ENCODE data around the gene C14orf119.

Gene C14orf119

DNA sequence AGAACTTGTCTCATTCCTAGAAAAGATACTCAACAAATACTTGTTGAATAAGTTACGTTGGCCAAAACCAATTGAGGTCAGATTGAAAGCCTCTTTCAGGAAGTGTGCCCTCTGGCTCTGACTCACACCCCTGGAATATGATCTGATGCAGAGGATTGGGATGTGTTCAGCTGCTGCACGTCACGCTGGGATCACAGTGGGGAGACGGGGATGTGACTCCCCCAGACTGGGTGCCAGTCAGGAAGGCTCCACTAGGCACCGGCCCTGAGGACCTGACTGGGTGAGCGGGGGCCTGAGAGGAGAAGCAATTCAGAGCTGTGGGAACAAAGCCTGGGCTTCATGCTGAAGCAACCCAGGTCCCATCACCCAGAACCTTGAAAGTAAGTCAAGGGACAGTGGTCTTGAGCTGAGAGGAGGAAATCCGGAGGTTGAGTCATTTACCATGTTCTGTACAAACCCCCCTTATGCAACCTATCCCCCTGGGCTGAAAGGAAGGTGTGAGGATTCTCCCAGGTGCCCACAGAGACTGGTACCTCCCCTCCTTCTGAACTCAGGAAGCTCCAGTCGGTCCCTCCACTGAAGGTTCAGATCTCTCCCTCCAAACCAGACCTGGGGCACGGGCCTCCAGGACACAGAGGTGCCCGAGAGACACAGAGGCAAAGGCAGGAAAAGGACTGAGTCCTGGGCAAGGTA lies 19.9 kb downstream of the C14orf119 start:
- DNase-seq (no peak), ATAC-seq (replicated peaks) (peak in 1 of 2 donors; percentile 31)
- Mint-ChIP-seq H3K27me3 (peaks cover 11 to 19% of the 10 kb centered on the region in 2 donors), H3K4me1 (peaks cover 11 to 18% of the 10 kb centered on the region in 2 donors), H3K27ac (no peak overlapping the region), H3K9me3 (no peaks in the 10 kb centered on the region), H3K36me3 (no peaks in the 10 kb centered on the region), H3K4me3 (no peak overlapping the region)

DNA sequence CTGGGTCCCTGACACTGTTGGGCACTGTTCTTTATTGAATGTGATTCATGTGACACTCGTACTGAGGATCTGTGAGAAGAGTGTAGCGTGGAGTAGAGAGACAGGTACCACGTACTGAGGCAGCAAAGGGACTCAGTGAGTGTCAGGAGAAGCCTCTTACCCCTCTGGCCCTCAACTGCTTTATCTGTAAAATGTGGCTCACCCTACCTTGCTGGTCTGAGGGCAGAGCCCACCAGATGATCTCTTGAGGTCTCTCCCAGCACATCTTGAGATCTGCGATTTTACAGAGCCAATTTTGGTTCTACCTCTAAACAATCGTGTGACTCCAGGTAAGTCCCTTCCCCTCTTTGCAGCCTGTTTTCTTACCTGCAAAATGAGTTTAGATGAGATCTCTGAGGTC lies 20.6 kb downstream of the C14orf119 start:
- peaks cover 18 to 25% of the 10 kb centered on the region in 2 donors for H3K4me1 Mint-ChIP-seq

DNA sequence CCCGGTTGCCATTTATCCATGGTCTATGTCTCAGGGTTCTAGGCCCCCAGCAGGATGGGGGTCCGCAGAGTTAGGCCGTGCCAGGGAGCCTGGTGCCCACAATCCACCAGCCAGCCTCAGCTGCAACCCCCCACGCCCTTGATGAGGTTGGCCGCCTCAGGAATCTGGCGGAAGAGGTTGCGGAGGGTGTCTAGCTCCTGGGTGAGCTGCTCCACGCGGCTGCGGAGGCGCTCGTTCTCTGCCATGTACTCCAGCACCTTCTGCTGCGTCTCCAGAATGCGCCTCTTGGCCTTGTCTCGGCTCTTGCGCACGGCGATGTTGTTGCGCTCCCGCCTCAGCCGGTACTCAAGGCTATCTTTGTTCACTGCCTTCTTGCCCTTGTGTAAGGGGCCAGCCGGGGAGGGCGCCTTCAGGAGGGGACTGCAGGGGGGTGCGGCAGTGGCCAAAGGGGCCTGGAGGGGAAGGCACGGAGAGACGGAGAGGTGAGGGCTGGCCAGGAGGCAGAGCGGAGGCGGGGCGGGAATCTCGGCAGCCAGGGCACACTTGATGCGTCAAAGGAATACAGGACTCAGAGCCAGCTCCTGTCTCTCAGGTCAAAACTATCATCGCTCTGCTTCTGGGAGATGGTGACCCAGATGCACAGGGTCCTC lies 22.2 kb downstream of the C14orf119 start:
- peak overlapping the region; percentile 27 for H3K27ac Mint-ChIP-seq
- peaks cover 11 to 19% of the 10 kb centered on the region in 2 donors for H3K27me3 Mint-ChIP-seq
- peaks cover 27 to 33% of the 10 kb centered on the region in 2 donors for H3K4me1 Mint-ChIP-seq
- H3K9me3 Mint-ChIP-seq, result no peaks in the 10 kb centered on the region
- no peaks in the 10 kb centered on the region for H3K36me3 Mint-ChIP-seq
- no peak for DNase-seq
- no peak overlapping the region for H3K4me3 Mint-ChIP-seq
- no peak for ATAC-seq (replicated peaks)

More for the DNA sequence above, 20.6 kb downstream of the C14orf119 start:
- DNase-seq (no peak), ATAC-seq (replicated peaks) (no peak)
- Mint-ChIP-seq H3K9me3 (no peaks in the 10 kb centered on the region), H3K4me3 (no peak overlapping the region), H3K27ac (no peak overlapping the region), H3K36me3 (no peaks in the 10 kb centered on the region), H3K27me3 (peaks cover 11 to 19% of the 10 kb centered on the region in 2 donors)

DNA sequence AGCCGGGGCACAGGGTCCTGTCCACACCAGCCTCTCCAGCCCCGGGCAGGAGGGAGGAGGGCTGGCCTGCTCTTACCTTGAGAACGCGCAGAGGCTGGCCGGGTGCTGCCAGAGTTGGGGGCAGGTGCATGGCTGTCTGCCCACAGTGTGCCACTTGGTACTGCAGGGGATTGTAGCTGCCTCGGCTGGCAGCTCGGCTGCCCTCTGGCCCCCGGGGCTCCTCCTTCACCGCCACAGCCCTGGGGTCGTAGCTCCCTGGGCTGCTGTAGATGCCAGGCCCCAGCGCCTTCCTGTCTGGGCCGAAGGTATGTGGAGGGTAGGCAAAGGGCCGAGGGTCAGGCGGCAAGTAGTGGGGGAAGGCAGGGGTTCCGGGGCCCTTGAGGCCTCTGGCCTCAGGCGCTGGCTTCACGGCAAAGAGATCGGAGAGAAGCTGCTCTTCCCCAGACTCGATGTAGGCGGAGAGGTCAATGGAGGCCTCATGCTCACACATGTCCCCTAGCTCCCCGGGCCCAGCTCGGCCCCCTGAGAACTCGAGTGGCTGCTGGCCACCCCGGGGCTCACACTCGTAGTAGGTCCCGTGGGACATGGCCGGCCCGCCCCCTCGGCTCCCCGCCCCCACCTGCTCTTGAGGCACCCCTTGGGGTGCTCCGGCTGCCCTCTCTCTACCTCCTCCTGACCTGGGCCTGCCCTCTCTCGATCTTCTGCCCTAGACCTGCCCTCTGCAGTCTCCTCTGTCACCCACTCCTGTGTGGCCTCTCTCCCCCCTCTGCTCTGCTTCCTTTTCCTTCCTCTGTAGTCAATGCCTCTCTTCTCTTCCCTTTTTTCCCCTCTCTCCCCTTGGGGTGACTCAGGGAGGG lies 23.4 kb downstream of the C14orf119 start, which contains the start of gene CEBPE:
Gene CEBPE, minus strand, starts transcription at position 750 of the 857 bp plus-strand sequence. Its CDS starts 164 bp downstream, at position 586.
- Mint-ChIP-seq H3K4me1 (peaks cover 27 to 33% of the 10 kb centered on the region in 2 donors), H3K27ac (peak within 1 kb of the TSS; percentile 77), H3K27me3 (peaks cover 11 to 14% of the 10 kb centered on the region in 2 donors), H3K9me3 (no peaks in the 10 kb centered on the region), H3K36me3 (no peaks in the 10 kb centered on the region), H3K4me3 (peak within 1 kb of the TSS in 1 of 2 donors; percentile 17)
- no peak for ATAC-seq (replicated peaks)
- DNase-seq, result no peak

DNA sequence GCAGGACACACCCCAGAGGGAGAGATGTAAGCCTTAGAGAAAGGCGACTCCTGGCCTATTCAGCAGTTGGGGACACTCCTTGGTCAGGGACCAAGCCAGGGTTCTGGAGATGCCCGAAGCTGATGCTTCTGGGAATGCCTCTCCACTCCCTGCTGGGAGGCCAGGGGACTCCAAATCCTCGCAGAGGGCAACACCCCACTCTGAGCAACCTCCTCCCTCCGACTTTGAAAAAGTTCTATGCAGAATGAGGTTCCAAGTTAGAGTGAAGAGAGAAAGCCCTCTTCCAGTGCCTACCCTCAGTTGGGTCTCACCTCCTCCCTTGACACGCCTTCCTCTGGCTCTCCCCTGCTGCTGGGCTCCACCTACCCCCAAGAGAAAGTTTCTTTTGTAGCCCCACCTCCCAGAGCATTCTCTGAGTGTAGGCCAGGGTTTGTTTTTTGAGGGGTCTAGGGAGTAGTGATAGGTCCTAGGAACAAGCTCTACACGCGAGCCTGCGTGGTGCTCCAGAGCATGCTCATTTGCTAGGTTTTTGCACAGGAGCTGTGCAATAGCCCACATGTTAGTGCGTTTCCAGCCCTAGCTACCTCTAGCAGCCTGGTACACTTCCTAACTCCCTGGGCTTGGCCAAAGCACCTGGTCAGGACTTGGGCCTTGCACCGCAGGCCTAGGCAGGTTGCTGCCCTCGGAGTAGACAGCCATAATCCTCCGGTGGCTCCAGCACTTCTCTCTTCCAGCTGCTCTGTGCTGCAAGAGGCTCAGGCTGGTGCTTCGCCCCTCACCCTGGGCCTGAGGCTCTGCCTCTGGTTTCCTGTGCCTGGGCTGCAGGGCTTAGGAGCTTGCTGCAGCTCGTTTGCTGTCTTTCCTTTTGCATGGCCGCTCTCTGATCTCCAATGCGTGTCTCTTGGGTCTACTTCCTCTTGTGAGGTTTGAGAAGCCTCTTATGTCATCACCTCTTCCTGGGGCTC lies 24.3 kb downstream of the C14orf119 start:
- peaks cover 27 to 33% of the 10 kb centered on the region in 2 donors for H3K4me1 Mint-ChIP-seq
- peak; percentile 67 to 74 for ATAC-seq (replicated peaks)
- peak overlapping the region; percentile 77 for H3K27ac Mint-ChIP-seq

DNA sequence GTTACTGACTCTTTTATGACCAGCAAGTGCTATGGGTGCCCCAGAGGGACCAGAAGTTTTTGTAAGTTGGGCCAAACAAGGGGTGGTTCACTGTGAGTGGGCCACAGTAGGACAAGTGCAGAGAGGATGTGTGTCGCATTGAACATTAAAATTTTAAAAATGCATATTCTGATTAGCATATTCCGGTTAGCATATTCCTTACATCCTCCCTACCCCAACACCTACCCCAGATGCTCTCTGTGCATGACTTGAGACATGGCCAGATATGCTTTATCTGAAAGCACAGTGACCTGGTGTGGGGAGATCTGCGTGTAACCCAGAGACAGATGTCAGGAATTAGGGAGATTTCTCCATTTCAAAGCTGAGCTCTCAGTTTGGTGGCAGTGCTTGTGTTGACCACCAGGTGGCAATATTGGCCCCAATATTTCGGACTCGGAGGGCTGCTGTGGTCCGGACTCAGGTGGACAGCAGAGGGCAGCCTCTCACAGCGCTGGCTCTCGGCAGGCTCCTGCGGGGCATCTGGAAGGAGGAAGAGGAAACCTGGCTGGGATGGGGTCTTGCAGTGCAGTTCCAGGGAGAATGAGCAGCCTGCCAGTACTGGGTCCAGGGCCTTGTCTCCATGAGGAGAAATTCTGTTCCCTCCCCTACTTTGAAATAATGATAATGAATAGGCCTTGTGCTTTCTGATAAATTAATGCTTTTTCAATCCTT lies 25.4 kb downstream of the C14orf119 start:
- H3K36me3 Mint-ChIP-seq, result no peaks in the 10 kb centered on the region
- peak; percentile 83 to 86 for ATAC-seq (replicated peaks)
- peak overlapping the region; percentile 77 for H3K27ac Mint-ChIP-seq
- H3K4me1 Mint-ChIP-seq, result peaks cover 27 to 33% of the 10 kb centered on the region in 2 donors
- peak overlapping the region; percentile 57 to 64 for H3K4me3 Mint-ChIP-seq
- peak; percentile 75 for DNase-seq
- no peaks in the 10 kb centered on the region for H3K27me3 Mint-ChIP-seq
- H3K9me3 Mint-ChIP-seq, result no peaks in the 10 kb centered on the region

More for the DNA sequence above, 24.3 kb downstream of the C14orf119 start:
- Mint-ChIP-seq H3K27me3 (peaks cover 6% of the 10 kb centered on the region in 2 donors), H3K36me3 (no peaks in the 10 kb centered on the region), H3K4me3 (peak overlapping the region in 1 of 2 donors; percentile 17), H3K9me3 (no peaks in the 10 kb centered on the region)
- DNase-seq, result peak; percentile 22

DNA sequence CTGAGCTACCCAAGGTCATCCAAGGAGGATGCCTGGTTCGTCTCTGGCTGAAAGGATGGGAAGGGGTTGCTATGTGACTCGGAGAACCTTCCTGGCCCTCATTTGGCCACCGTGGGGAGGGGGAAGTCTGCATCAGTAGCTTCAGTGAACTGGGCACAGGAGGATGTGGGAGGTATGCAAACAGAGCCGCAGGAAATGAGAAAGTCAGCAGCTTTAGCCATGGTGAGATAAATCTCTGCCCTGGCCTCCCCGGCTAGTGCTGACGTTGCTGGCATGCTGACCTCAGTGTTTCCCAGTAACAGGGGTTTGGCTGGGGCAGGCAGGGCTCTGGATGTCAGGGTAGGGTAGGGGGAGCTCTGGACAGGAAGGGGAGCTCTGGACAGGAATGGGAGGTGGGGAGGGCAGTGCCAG lies 26.1 kb downstream of the C14orf119 start:
- DNase-seq (peak; percentile 13), ATAC-seq (replicated peaks) (peak; percentile 64 to 66)
- no peaks in the 10 kb centered on the region for H3K36me3 Mint-ChIP-seq
- H3K4me1 Mint-ChIP-seq, result peaks cover 27 to 33% of the 10 kb centered on the region in 2 donors
- H3K9me3 Mint-ChIP-seq, result no peaks in the 10 kb centered on the region
- peak overlapping the region in 1 of 2 donors; percentile 57 for H3K4me3 Mint-ChIP-seq
- peak overlapping the region; percentile 33 for H3K27ac Mint-ChIP-seq
- H3K27me3 Mint-ChIP-seq, result no peaks in the 10 kb centered on the region

DNA sequence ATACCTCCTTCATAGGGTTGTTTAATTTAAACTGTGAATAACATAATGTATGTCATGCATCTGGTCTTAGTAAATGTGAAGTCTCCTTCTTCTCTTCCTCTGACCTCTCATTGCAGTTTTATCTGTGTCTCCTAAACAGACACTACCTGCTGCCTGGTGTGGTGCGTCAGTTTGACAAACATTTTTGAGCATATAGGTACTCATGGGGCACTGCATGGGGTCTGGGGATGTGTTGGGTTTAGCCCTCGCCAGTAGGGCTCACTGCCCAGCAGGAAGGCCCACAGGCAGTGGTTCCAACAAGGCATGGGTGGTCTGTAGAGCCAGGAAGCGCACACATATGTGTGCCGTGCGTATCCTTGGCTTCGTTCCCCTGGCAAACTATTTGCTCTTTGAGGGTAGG lies 26.8 kb downstream of the C14orf119 start:
- ATAC-seq (replicated peaks), result no peak

DNA sequence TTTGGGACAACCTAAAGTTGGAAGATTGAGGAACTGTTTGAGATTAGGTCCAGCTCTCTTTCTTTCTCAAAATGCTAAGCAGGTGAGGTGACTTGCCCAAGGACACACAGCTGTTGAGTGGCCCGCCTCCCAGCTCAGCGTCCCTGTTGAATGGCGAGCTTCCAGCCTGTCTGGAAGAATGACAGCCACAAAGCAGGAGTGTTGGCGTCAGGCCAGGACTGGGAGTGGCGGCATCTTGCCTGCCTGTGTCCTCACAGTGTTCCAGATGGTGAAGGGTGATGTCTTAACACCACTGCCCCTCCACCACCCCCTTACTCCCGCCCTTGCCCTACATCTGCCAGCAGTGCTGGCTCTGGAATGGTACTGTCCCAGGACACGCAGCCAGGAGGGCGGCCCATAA lies 28.1 kb downstream of the C14orf119 start:
- peaks cover 33 to 41% of the 10 kb centered on the region in 2 donors for H3K4me1 Mint-ChIP-seq
- H3K9me3 Mint-ChIP-seq, result no peaks in the 10 kb centered on the region
- H3K27ac Mint-ChIP-seq, result peak overlapping the region; percentile 10
- DNase-seq (no peak), ATAC-seq (replicated peaks) (no peak)
- no peaks in the 10 kb centered on the region for H3K36me3 Mint-ChIP-seq
- no peaks in the 10 kb centered on the region for H3K27me3 Mint-ChIP-seq
- no peak overlapping the region for H3K4me3 Mint-ChIP-seq

More for the DNA sequence above, 26.8 kb downstream of the C14orf119 start:
- DNase-seq, result no peak
- Mint-ChIP-seq H3K27me3 (no peaks in the 10 kb centered on the region), H3K27ac (no peak overlapping the region), H3K4me1 (peaks cover 27 to 33% of the 10 kb centered on the region in 2 donors), H3K36me3 (no peaks in the 10 kb centered on the region), H3K9me3 (no peaks in the 10 kb centered on the region), H3K4me3 (no peak overlapping the region)

DNA sequence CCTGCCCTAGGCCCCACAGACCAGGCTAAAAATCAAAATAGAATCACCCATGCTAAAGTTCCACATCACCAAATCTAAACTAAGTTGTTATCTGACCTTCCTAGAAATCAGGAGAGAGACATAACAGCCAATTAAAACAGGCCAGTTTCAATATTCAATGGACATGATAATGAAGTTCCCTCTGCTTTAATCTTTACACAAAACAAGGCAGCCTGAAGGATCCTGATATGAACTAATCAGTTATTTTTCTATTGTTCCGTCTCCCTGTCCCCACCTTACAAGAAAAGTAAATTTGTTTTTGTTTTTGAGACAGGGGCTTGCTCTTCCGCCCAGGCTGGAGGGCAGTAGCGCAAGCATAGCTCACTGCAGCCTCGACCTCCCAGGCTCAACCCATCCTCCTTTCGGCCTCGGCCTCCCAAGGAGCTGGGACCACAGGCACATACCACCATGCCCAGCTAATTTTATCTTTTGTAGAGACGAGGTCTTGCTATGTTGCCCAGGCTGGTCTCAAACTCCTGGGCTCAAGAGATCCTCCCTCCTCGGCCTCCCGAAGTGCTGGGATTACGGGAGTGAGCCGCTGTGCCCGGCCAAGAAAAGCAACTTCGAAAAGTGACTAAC lies 29.1 kb downstream of the C14orf119 start:
- Mint-ChIP-seq H3K27ac (no peak overlapping the region), H3K4me3 (no peak overlapping the region), H3K36me3 (no peaks in the 10 kb centered on the region), H3K9me3 (no peaks in the 10 kb centered on the region), H3K27me3 (no peaks in the 10 kb centered on the region), H3K4me1 (peaks cover 32 to 36% of the 10 kb centered on the region in 2 donors)
- ATAC-seq (replicated peaks) (no peak), DNase-seq (no peak)

DNA sequence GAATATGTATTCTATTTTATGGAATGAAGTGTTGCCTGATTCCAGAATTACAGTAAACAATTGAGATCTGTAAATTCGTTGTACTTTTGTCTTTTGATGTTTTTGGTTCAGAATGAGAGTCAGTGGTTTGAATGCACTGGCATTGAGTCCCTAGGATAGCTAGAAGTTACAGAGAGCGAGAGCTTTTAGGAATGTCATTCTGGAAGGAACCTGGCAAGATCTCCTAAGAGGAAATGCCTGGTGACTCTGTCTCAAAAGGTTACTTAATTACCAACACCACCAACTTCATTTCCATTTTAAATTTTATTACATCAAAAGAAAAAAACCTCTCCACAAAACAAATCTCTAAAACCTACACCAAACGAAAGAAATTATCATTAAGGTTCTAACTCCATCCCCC lies 29.7 kb downstream of the C14orf119 start:
- no peak overlapping the region for H3K27ac Mint-ChIP-seq

DNA sequence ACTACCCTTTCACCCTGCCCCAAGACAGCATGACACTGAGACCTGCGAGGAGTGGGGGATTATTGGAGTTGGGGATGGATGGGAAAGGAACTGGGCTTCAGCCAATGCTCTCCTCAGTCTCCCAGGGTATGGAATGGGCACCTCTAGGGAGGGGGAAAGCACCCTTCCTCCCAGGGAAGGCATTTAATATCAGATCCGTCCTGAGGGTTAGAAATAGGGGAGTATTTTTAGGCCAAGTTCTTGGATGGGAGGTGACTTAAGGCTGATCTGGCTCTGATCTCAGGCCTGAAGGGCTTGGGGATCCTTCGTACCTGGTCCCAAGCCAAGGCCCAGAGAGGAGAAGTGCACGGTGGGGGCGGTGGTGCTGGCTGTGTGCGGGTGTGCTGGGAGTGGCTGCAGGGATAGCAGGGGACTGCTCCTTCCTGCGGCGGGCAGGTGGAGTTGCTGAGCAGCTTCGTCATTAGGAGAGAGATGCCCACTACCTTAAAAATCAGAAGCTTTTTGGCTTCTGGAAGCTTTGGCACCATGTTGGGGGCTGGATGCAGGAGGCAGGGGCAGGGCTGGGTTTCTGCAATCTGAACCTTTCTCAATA lies 30.7 kb downstream of the C14orf119 start:
- H3K36me3 Mint-ChIP-seq, result no peaks in the 10 kb centered on the region
- no peak overlapping the region for H3K27ac Mint-ChIP-seq
- H3K4me3 Mint-ChIP-seq, result no peak overlapping the region
- no peaks in the 10 kb centered on the region for H3K27me3 Mint-ChIP-seq
- no peak for ATAC-seq (replicated peaks)
- H3K4me1 Mint-ChIP-seq, result peaks cover 21 to 24% of the 10 kb centered on the region in 2 donors
- DNase-seq, result no peak
- H3K9me3 Mint-ChIP-seq, result no peaks in the 10 kb centered on the region

More for the DNA sequence above, 29.7 kb downstream of the C14orf119 start:
- Mint-ChIP-seq H3K9me3 (no peaks in the 10 kb centered on the region), H3K27me3 (no peaks in the 10 kb centered on the region), H3K4me3 (no peak overlapping the region), H3K4me1 (peaks cover 27 to 30% of the 10 kb centered on the region in 2 donors), H3K36me3 (no peaks in the 10 kb centered on the region)
- ATAC-seq (replicated peaks) (no peak), DNase-seq (no peak)

All from stimulated activated naive B cell treated with anti-CD40 and anti-IgM and Interleukin-4, amounts not matched to agents 10 μg/mL and 1 μg/mL and 100 μg/mL, for 72 hours (primary cell).